Endometrial microvascular endothelial cells (primary cell): ENCODE results near the gene DNAH10. TPM values are rescaled to one million over a fixed set of nuclear protein-coding genes. Genes with fewer than 3 reads are reported as not detected.

Experiments
- in situ Hi-C: cut with HindIII; loops from 2 replicates; pipeline ENCODE4 v1.10.0; 2017; ENCODE audit warnings: low sequenced_read_pairs, low pct_unique_long_range_greater_than_20kb; ENCODE audit errors: inconsistent ontology term
- total RNA-seq: library from RNA; depleted of rRNA; stranded (reverse); fragments of >200 nt; gene quantifications from one replicate; pipeline ENCODE4 v1.2.3, GENCODE V29; 2015; ENCODE audit errors: inconsistent ontology term

The DNAH10 gene
- total RNA-seq, 1 donor from 2014 or later: 0.09 TPM

GRCh38 chr12:123741937-123742572, 20.0 kb upstream of the DNAH10 start:
- in situ Hi-C loops: no loop called here

- in situ Hi-C loops: no loop called here
These were observed 19.1 kb upstream of the DNAH10 start for GRCh38 chr12:123743002-123743401.

GRCh38 chr12:123744836-123745235, 17.3 kb upstream of the DNAH10 start:
- in situ Hi-C loops: no loop called here

GRCh38 chr12:123747309-123747708, 14.8 kb upstream of the DNAH10 start:
- in situ Hi-C loops: no loop called here

GRCh38 chr12:123748161-123748560, 13.9 kb upstream of the DNAH10 start:
- in situ Hi-C loops: no loop called here

- in situ Hi-C loops: no loop called here
These were observed 13.4 kb upstream of the DNAH10 start for GRCh38 chr12:123748661-123749060.

GRCh38 chr12:123749355-123749754, 12.7 kb upstream of the DNAH10 start:
- in situ Hi-C loops: no loop called here

- in situ Hi-C loops: no loop called here
These were observed 11.9 kb upstream of the DNAH10 start for GRCh38 chr12:123750159-123750656.

GRCh38 chr12:123752046-123752445, 10.1 kb upstream of the DNAH10 start:
- in situ Hi-C loops: no loop called here

- in situ Hi-C loops: no loop called here
These were observed 7.9 kb upstream of the DNAH10 start for GRCh38 chr12:123754041-123754772.

GRCh38 chr12:123757561-123757960, 4.5 kb upstream of the DNAH10 start:
- in situ Hi-C loops: no loop called here

- in situ Hi-C loops: no loop called here
These were observed 1.7 kb upstream of the DNAH10 start for GRCh38 chr12:123760267-123760938.

GRCh38 chr12:123762715-123763052, 583 bp downstream of the DNAH10 start:
- in situ Hi-C loops: no loop called here

- in situ Hi-C loops: no loop called here
These were observed 992 bp downstream of the DNAH10 start for GRCh38 chr12:123763093-123763492.

- in situ Hi-C loops: no loop called here
These were observed 2.0 kb downstream of the DNAH10 start for GRCh38 chr12:123764109-123764508.

- in situ Hi-C loops: no loop called here
These were observed 3.5 kb downstream of the DNAH10 start for GRCh38 chr12:123765504-123766035.

- in situ Hi-C loops: no loop called here
These were observed 5.5 kb downstream of the DNAH10 start for GRCh38 chr12:123767613-123768012.

GRCh38 chr12:123771261-123771660, 9.2 kb downstream of the DNAH10 start:
- in situ Hi-C loops: no loop called here

- in situ Hi-C loops: no loop called here
These were observed 10.0 kb downstream of the DNAH10 start for GRCh38 chr12:123772074-123772473.

GRCh38 chr12:123773375-123773774, 11.3 kb downstream of the DNAH10 start:
- in situ Hi-C loops: no loop called here
